Activated naive CD8-positive, alpha-beta T cell treated with anti-CD3 and anti-CD28 coated beads, Interleukin-2, amount 50 U/mL, for 24 hours (primary cell): ENCODE data around the gene OGA.

Experiments used
- ATAC-seq: fragments of 150-1000 bp; cut with Tn5 transposase; one replicate; pipeline ENCODE4 v1.10.0; 2021
- DNase-seq: peaks from one replicate; pipeline ENCODE4 v3.0.0; 2021
- H3K27ac Mint-ChIP-seq: one replicate; pipeline ENCODE4 v1.8.0; 2021; ENCODE audit warnings: mild to moderate bottlenecking, mixed read lengths
- H3K27me3 Mint-ChIP-seq: one replicate; pipeline ENCODE4 v1.8.0; 2021; ENCODE audit warnings: mixed read lengths
- H3K36me3 Mint-ChIP-seq: one replicate; pipeline ENCODE4 v1.8.0; 2021; ENCODE audit warnings: low read depth, mixed read lengths
- H3K4me1 Mint-ChIP-seq: one replicate; pipeline ENCODE4 v1.8.0; 2021; ENCODE audit warnings: mixed read lengths
- H3K4me3 Mint-ChIP-seq: one replicate; pipeline ENCODE4 v1.8.0; 2021; ENCODE audit warnings: mild to moderate bottlenecking, moderate library complexity, mixed read lengths
- H3K9me3 Mint-ChIP-seq: one replicate; pipeline ENCODE4 v1.8.0; 2021; ENCODE audit warnings: mixed read lengths

OGA gene

GRCh38 chr10:101768791-101769170 lies 49.5 kb downstream of the OGA start:
- Mint-ChIP-seq H3K9me3 (no peaks in the 10 kb centered on the region), H3K36me3 (no peaks in the 10 kb centered on the region), H3K4me1 (no peaks in the 10 kb centered on the region), H3K27ac (no peak overlapping the region), H3K27me3 (peaks cover 49% of the 10 kb centered on the region), H3K4me3 (no peak overlapping the region)
- DNase-seq (no peak), ATAC-seq (no peak)

GRCh38 chr10:101767966-101768790 lies 50.1 kb downstream of the OGA start:
- ATAC-seq (no peak), DNase-seq (no peak)
- H3K36me3 Mint-ChIP-seq = no peaks in the 10 kb centered on the region
- no peaks in the 10 kb centered on the region for H3K9me3 Mint-ChIP-seq
- H3K27ac Mint-ChIP-seq = no peak overlapping the region
- H3K4me3 Mint-ChIP-seq = no peak overlapping the region
- peaks cover 45% of the 10 kb centered on the region for H3K27me3 Mint-ChIP-seq
- H3K4me1 Mint-ChIP-seq = no peaks in the 10 kb centered on the region

- no peak for ATAC-seq
- Mint-ChIP-seq H3K4me1 (no peaks in the 10 kb centered on the region), H3K27ac (no peak overlapping the region), H3K36me3 (no peaks in the 10 kb centered on the region), H3K4me3 (no peak overlapping the region), H3K27me3 (peaks cover 40% of the 10 kb centered on the region), H3K9me3 (no peaks in the 10 kb centered on the region)
- DNase-seq = no peak
Observed at GRCh38 chr10:101767600-101767945, 50.7 kb downstream of the OGA start.

GRCh38 chr10:101766753-101767599 lies 51.3 kb downstream of the OGA start:
- H3K4me1 Mint-ChIP-seq = no peaks in the 10 kb centered on the region
- no peak for DNase-seq
- no peak overlapping the region for H3K27ac Mint-ChIP-seq
- ATAC-seq = no peak
- no peaks in the 10 kb centered on the region for H3K36me3 Mint-ChIP-seq
- peaks cover 34% of the 10 kb centered on the region for H3K27me3 Mint-ChIP-seq
- H3K4me3 Mint-ChIP-seq = no peak overlapping the region
- H3K9me3 Mint-ChIP-seq = no peaks in the 10 kb centered on the region

- no peaks in the 10 kb centered on the region for H3K4me1 Mint-ChIP-seq
- ATAC-seq (no peak), DNase-seq (no peak)
- H3K36me3 Mint-ChIP-seq = no peaks in the 10 kb centered on the region
- no peaks in the 10 kb centered on the region for H3K9me3 Mint-ChIP-seq
- H3K27me3 Mint-ChIP-seq = peaks cover 29% of the 10 kb centered on the region
- H3K27ac Mint-ChIP-seq = no peak overlapping the region
- H3K4me3 Mint-ChIP-seq = no peak overlapping the region
Observed at GRCh38 chr10:101766306-101766705, 51.9 kb downstream of the OGA start.

- no peak for ATAC-seq
- H3K4me1 Mint-ChIP-seq = no peaks in the 10 kb centered on the region
- no peak overlapping the region for H3K4me3 Mint-ChIP-seq
- no peak overlapping the region for H3K27ac Mint-ChIP-seq
- peaks cover 23% of the 10 kb centered on the region for H3K27me3 Mint-ChIP-seq
- H3K9me3 Mint-ChIP-seq = no peaks in the 10 kb centered on the region
- no peaks in the 10 kb centered on the region for H3K36me3 Mint-ChIP-seq
- no peak for DNase-seq
Observed at GRCh38 chr10:101763141-101763846, 55.0 kb downstream of the OGA start.

GRCh38 chr10:101762736-101763135 lies 55.5 kb downstream of the OGA start:
- peaks cover 23% of the 10 kb centered on the region for H3K27me3 Mint-ChIP-seq
- H3K4me3 Mint-ChIP-seq = no peak overlapping the region
- H3K27ac Mint-ChIP-seq = no peak overlapping the region

GRCh38 chr10:101761226-101761625 lies 57.0 kb downstream of the OGA start:
- no peak for ATAC-seq
- Mint-ChIP-seq H3K4me3 (no peak overlapping the region), H3K4me1 (no peaks in the 10 kb centered on the region)

More at GRCh38 chr10:101762736-101763135, 55.5 kb downstream of the OGA start:
- no peaks in the 10 kb centered on the region for H3K4me1 Mint-ChIP-seq
- no peaks in the 10 kb centered on the region for H3K9me3 Mint-ChIP-seq
- H3K36me3 Mint-ChIP-seq = no peaks in the 10 kb centered on the region
- ATAC-seq (no peak), DNase-seq (no peak)

GRCh38 chr10:101760510-101760909 lies 57.7 kb downstream of the OGA start:
- Mint-ChIP-seq H3K9me3 (no peaks in the 10 kb centered on the region), H3K27me3 (peaks cover 13% of the 10 kb centered on the region), H3K36me3 (no peaks in the 10 kb centered on the region), H3K4me1 (no peaks in the 10 kb centered on the region), H3K27ac (no peak overlapping the region), H3K4me3 (no peak overlapping the region)
- DNase-seq (no peak), ATAC-seq (no peak)

More at GRCh38 chr10:101761226-101761625, 57.0 kb downstream of the OGA start:
- DNase-seq = no peak
- Mint-ChIP-seq H3K36me3 (no peaks in the 10 kb centered on the region), H3K27me3 (peaks cover 16% of the 10 kb centered on the region), H3K27ac (no peak overlapping the region), H3K9me3 (no peaks in the 10 kb centered on the region)

- Mint-ChIP-seq H3K9me3 (no peaks in the 10 kb centered on the region), H3K4me3 (no peak overlapping the region), H3K4me1 (no peaks in the 10 kb centered on the region), H3K27me3 (peaks cover 20% of the 10 kb centered on the region), H3K27ac (no peak overlapping the region), H3K36me3 (no peaks in the 10 kb centered on the region)
- DNase-seq (no peak), ATAC-seq (no peak)
Observed at GRCh38 chr10:101759309-101760247, 58.7 kb downstream of the OGA start.

GRCh38 chr10:101758858-101759257 lies 59.4 kb downstream of the OGA start:
- H3K4me1 Mint-ChIP-seq = no peaks in the 10 kb centered on the region
- H3K9me3 Mint-ChIP-seq = no peaks in the 10 kb centered on the region
- ATAC-seq (no peak), DNase-seq (no peak)
- no peaks in the 10 kb centered on the region for H3K36me3 Mint-ChIP-seq
- H3K27ac Mint-ChIP-seq = no peak overlapping the region
- H3K4me3 Mint-ChIP-seq = no peak overlapping the region
- peaks cover 22% of the 10 kb centered on the region for H3K27me3 Mint-ChIP-seq

GRCh38 chr10:101752241-101752640 lies 66.0 kb downstream of the OGA start:
- no peak overlapping the region for H3K4me3 Mint-ChIP-seq
- no peak overlapping the region for H3K27ac Mint-ChIP-seq
- no peak for DNase-seq
- peaks cover 19% of the 10 kb centered on the region for H3K27me3 Mint-ChIP-seq
- no peak for ATAC-seq
- H3K36me3 Mint-ChIP-seq = no peaks in the 10 kb centered on the region
- H3K4me1 Mint-ChIP-seq = no peaks in the 10 kb centered on the region
- no peaks in the 10 kb centered on the region for H3K9me3 Mint-ChIP-seq

GRCh38 chr10:101749047-101750016 lies 68.9 kb downstream of the OGA start:
- H3K27me3 Mint-ChIP-seq = peaks cover 11% of the 10 kb centered on the region
- no peaks in the 10 kb centered on the region for H3K36me3 Mint-ChIP-seq
- no peak overlapping the region for H3K4me3 Mint-ChIP-seq
- ATAC-seq (no peak), DNase-seq (no peak)
- no peaks in the 10 kb centered on the region for H3K4me1 Mint-ChIP-seq
- H3K9me3 Mint-ChIP-seq = no peaks in the 10 kb centered on the region
- H3K27ac Mint-ChIP-seq = no peak overlapping the region
